Left lung (tissue), 10 donors: ENCODE measurements around the gene RNASEH2C. TPM values are rescaled to one million over a fixed set of nuclear protein-coding genes. Genes with fewer than 3 reads are reported as not detected.

Experiments
- ATAC-seq: fragments of 200-7000 bp; cut with Tn5 transposase; one replicate; pipeline ENCODE4 v1.9.1; 2020; ENCODE audit warnings: moderate library complexity
- DNase-seq, 4 donors: peaks; one replicate each; pipeline ENCODE4 v3.0.0-alpha.2; 2013 to 2020
- H3K27ac ChIP-seq, 2 donors: fragments of 200-600 bp; sonication (generic) in 1 of 2; one replicate each; pipeline versions ENCODE4 v1.5.0 to v1.8.0; 2020 to 2021
- H3K27me3 ChIP-seq, 2 donors: fragments of 200-600 bp; sonication (generic) in 1 of 2; one replicate each; pipeline versions ENCODE4 v1.5.0 to v1.8.0; 2020 to 2021
- H3K36me3 ChIP-seq, 2 donors: fragments of 200-600 bp; sonication (generic) in 1 of 2; one replicate each; pipeline versions ENCODE4 v1.5.0 to v1.8.0; 2020 to 2021
- H3K4me1 ChIP-seq, 2 donors: fragments of 200-600 bp; one replicate each; pipeline ENCODE4 v1.8.0; 2021
- H3K4me3 ChIP-seq, 2 donors: fragments of 200-600 bp; sonication (generic) in 1 of 2; one replicate each; pipeline versions ENCODE4 v1.5.0 to v1.8.0; 2020 to 2021; ENCODE audit warnings: mild to moderate bottlenecking in 1 of 2
- H3K9me3 ChIP-seq, 2 donors: fragments of 200-600 bp; sonication (generic) in 1 of 2; one replicate each; pipeline versions ENCODE4 v1.5.0 to v1.8.0; 2020 to 2021
- intact Hi-C, 2 donors: fragments of 100-400 bp; cut with DNase I; formaldehyde crosslinking; loops; one replicate each; pipeline versions ENCODE4 v1.11.2 to v1.14.2; 2022
- polyA plus RNA-seq, 6 donors: library from polyadenylated mRNA; unstranded; fragments of 120-200 nt; gene quantifications; one replicate each; pipeline ENCODE4 v1.2.1, GENCODE V29; 2013; ENCODE audit not compliant: insufficient read length in 6 of 6
- total RNA-seq, 2 donors: library from RNA; stranded (reverse); fragmentation: NEBNext Ultra II Directional; extraction: Animal tissue kit (Norgen Biotek cat#: 25700); gene quantifications; one replicate each; pipeline ENCODE4 v1.2.1, GENCODE V29; 2021
- TF ChIP-seq, protein P1 (sequence below), 2 donors: fragments of 200-600 bp; sonication (generic) in 1 of 2; IDR thresholded peaks; one replicate each; pipeline versions ENCODE4 v1.5.0 to v1.8.0; 2021; ENCODE audit warnings: antibody characterized with exemption in 2 of 2
- donor health status: DM: no; HTN: yes; CAD: no.
- donor health status: DM: no; HTN: no; CAD: no.

RNASEH2C gene
- total and polyA plus RNA-seq, 8 donors = 34.7 to 70.1 (median 40.1) TPM

DNA sequence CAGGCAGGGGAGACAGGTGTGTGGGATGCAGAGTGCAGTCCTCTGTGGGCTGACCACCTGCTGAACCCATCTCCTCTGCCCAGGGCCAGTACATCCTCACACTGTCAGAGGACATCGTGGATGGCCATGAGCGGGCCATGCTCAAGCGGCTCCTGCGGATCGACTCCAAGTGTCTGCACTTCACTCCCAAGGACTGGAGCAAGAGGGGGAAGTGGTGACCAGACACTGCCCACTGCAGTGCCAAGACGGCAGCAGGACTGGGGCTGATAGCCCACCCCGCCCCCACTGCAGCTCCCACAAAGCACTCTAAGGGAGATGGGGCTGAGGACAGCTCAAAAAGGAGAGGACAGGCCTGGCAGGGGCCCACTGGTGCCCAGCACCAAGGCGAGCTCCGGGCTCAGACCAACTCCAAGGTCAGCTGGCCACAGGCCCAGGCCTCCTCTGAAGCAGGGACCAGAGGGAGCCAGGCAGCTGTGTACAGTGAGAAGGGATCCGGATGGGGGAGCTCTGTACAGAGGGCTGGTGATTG, 1.6 kb downstream of the RNASEH2C start:
- intact Hi-C loops = loop anchor here in 1 of 2 donors (10.0 kb wide), 1 partner anchor 106 kb away; no protein-coding TSS in a partner anchor

DNA sequence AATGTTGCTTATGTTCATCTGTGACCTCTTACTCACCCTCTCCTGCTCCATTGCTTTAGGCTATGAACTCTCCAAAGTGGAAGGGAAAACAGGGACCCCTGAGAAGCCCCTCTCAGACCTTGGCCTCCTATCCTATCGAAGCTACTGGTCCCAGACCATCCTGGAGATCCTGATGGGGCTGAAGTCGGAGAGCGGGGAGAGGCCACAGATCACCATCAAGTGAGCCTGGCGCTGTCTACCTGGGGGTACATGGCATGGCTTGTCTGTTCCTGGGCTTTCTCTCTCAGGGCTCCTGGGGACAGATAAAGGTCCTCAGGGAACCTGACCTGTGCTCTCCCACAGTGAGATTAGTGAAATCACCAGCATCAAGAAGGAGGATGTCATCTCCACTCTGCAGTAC, 2.1 kb downstream of the RNASEH2C start:
- TF ChIP-seq, protein P1, sequence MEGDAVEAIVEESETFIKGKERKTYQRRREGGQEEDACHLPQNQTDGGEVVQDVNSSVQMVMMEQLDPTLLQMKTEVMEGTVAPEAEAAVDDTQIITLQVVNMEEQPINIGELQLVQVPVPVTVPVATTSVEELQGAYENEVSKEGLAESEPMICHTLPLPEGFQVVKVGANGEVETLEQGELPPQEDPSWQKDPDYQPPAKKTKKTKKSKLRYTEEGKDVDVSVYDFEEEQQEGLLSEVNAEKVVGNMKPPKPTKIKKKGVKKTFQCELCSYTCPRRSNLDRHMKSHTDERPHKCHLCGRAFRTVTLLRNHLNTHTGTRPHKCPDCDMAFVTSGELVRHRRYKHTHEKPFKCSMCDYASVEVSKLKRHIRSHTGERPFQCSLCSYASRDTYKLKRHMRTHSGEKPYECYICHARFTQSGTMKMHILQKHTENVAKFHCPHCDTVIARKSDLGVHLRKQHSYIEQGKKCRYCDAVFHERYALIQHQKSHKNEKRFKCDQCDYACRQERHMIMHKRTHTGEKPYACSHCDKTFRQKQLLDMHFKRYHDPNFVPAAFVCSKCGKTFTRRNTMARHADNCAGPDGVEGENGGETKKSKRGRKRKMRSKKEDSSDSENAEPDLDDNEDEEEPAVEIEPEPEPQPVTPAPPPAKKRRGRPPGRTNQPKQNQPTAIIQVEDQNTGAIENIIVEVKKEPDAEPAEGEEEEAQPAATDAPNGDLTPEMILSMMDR (IDR thresholded peaks at IDR 0.05) = no peak
- DNase-seq (no peak), ATAC-seq (no peak)
- no peaks in the 10 kb centered on the region for H3K9me3 ChIP-seq
- intact Hi-C loops = loop anchor here in 1 of 2 donors (10.0 kb wide), 1 partner anchor 106 kb away; no protein-coding TSS in a partner anchor
- peak overlapping the region in 1 of 2 donors; percentile 85 for H3K4me3 ChIP-seq
- H3K27me3 ChIP-seq = no peaks in the 10 kb centered on the region
- H3K36me3 ChIP-seq = peaks cover 8 to 61% of the 10 kb centered on the region in 2 donors
- H3K27ac ChIP-seq = no peak overlapping the region
- peaks cover 7 to 34% of the 10 kb centered on the region in 2 donors for H3K4me1 ChIP-seq

More for the DNA sequence above, 1.6 kb downstream of the RNASEH2C start:
- peaks cover 7 to 31% of the 10 kb centered on the region in 2 donors for H3K4me1 ChIP-seq
- no peaks in the 10 kb centered on the region for H3K9me3 ChIP-seq
- H3K4me3 ChIP-seq = peak overlapping the region in 1 of 2 donors; percentile 85
- no peak for ATAC-seq
- TF ChIP-seq, protein P1 (IDR thresholded peaks at IDR 0.05) = no peak
- H3K36me3 ChIP-seq = peaks cover 8 to 56% of the 10 kb centered on the region in 2 donors
- no peak overlapping the region for H3K27ac ChIP-seq
- no peak for DNase-seq
- no peaks in the 10 kb centered on the region for H3K27me3 ChIP-seq

DNA sequence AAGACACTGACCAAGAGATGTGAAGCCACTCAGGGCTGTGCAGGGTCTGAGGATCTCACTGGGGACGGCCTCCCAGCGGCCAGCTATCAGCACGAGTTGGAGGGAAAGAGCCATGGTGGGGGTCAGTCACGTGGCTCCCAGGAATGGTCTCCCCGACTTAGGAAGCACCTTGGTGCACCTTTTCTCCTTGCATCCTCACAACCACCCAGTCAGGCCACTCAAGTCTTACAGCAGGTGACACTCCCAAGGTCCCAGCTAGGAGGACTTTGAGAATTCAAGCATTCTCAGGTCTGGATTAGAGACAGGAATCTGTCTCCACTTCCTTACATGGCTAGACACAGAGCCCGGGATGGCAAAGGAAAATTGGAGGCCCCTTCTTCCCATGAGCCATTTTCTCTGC, 2.7 kb downstream of the RNASEH2C start:
- Histone ChIP-seq H3K4me1 (peaks cover 12 to 40% of the 10 kb centered on the region in 2 donors), H3K36me3 (peaks cover 8 to 67% of the 10 kb centered on the region in 2 donors), H3K27ac (no peak overlapping the region), H3K4me3 (no peak overlapping the region), H3K27me3 (no peaks in the 10 kb centered on the region), H3K9me3 (no peaks in the 10 kb centered on the region)
- DNase-seq (no peak), ATAC-seq (no peak)
- intact Hi-C loops = loop anchor here in 1 of 2 donors (10.0 kb wide), 1 partner anchor 107 kb away; no protein-coding TSS in a partner anchor
- TF ChIP-seq, protein P1 (IDR thresholded peaks at IDR 0.05) = no peak

DNA sequence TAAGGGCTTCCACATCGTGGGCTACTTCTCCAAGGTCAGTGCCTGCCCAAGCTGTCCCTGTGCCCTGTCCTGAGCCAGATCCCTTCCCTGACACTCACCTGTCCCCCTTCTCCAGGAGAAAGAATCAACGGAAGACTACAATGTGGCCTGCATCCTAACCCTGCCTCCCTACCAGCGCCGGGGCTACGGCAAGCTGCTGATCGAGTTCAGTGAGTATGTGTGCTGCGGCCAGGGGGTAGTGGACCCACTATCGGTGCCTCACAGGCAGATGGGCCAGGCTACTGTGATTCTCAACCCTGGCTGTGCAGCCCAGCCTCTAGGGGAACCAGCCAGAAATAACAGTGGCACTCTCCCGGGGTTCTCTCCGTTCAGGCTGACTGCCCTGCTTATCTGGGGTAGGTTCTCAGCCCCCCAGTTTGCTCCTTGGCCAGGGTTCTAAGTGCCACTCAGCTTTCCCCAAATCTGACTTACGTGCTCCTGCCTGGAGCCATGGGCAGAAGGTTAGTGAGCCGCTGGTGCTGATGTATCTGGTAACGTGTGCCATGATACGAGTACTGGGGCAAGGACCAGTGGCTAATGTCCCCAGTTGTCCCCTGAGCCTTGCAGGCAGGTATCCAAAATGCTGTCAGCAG, 3.7 kb downstream of the RNASEH2C start:
- peaks cover 16 to 44% of the 10 kb centered on the region in 2 donors for H3K4me1 ChIP-seq
- H3K27me3 ChIP-seq = no peaks in the 10 kb centered on the region
- ATAC-seq (no peak), DNase-seq (no peak)
- TF ChIP-seq, protein P1 (IDR thresholded peaks at IDR 0.05) = no peak
- intact Hi-C loops = loop anchor here in 1 of 2 donors (10.0 kb wide), 1 partner anchor 108 kb away; no protein-coding TSS in a partner anchor
- H3K36me3 ChIP-seq = peaks cover 8 to 69% of the 10 kb centered on the region in 2 donors
- no peaks in the 10 kb centered on the region for H3K9me3 ChIP-seq
- H3K4me3 ChIP-seq = no peak overlapping the region
- H3K27ac ChIP-seq = no peak overlapping the region

DNA sequence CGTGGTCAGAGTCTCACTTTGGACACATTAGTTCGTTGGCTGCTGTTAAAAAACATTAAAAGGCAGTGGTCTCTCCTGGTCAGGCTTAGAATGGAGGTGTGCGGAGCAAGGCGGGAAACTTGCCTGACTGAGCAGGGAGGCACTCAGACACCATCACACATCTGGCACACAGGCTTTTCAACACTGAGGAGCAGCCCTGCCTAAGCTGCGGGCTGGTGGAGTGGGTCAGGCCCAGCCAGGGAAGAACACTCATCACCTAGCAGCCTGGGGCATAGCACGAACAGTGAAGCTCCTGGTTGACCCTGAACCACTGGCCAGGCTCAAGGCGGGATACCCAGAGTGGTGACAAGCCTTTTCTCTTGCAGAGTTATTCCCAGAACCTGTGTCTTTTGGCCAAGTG, 4.3 kb downstream of the RNASEH2C start:
- Histone ChIP-seq H3K36me3 (peaks cover 8 to 69% of the 10 kb centered on the region in 2 donors), H3K27ac (no peak overlapping the region), H3K4me3 (no peak overlapping the region), H3K27me3 (no peaks in the 10 kb centered on the region), H3K4me1 (peaks cover 16 to 46% of the 10 kb centered on the region in 2 donors), H3K9me3 (no peaks in the 10 kb centered on the region)
- DNase-seq (no peak), ATAC-seq (no peak)
- intact Hi-C loops = loop anchor here in 1 of 2 donors (10.0 kb wide), 1 partner anchor 108 kb away; no protein-coding TSS in a partner anchor
- TF ChIP-seq, protein P1 (IDR thresholded peaks at IDR 0.05) = no peak
